HCT116 (cell line): ENCODE data around the gene DAPK2. TPM values are rescaled to one million over a fixed set of nuclear protein-coding genes. Genes with fewer than 3 reads are reported as not detected.

Experiments used
- ATAC-seq: fragments of 200-7000 bp; cut with Tn5 transposase; 2 replicates; pipeline ENCODE4 v1.9.1; 2020; ENCODE audit warnings: mild to moderate bottlenecking, moderate library complexity
- BruUV-seq: library from RNA; stranded (reverse); fragments of 400-500 nt; replicated peaks from 2 replicates; lab custom pipeline; 2021; lab: Mats Ljungman, UMichigan
- CTCF ChIA-PET: fragments of 300-600 bp; sonication (Branson Sonifier 250); formaldehyde crosslinking; loops from one replicate; lab custom pipeline; 2021; ENCODE audit warnings: antibody characterized with exemption; lab: Charles Lee
- POLR2A ChIA-PET: fragments of 300-600, 350-600 bp; sonication (Branson Sonifier 250); formaldehyde crosslinking; loops from one replicate; lab custom pipeline; 2021; ENCODE audit warnings: antibody characterized with exemption; lab: Charles Lee
- RAD21 ChIA-PET, 2 experiments: fragments of 300-600 bp; sonication (Branson Sonifier 250); formaldehyde crosslinking; loops; one replicate each; lab custom pipeline; 2023; ENCODE audit warnings: low total read pairs in 2 of 2; ENCODE audit not compliant: uncharacterized antibody in 2 of 2, unreplicated experiment in 2 of 2, low non-redundant PET in 1 of 2; lab: Charles Lee
- DNase-seq: peaks from one replicate; pipeline ENCODE4 v3.0.0-alpha.2; 2010; ENCODE audit warnings: low read depth, low spot score
- H2AFZ ChIP-seq: fragments of 200-600 bp; shearing (Covaris generic), sonication (generic); 2 replicates; pipeline ENCODE4 v1.6.1; 2017; ENCODE audit warnings: low read depth, mixed run types, mixed read lengths, antibody characterized with exemption, low read length; ENCODE audit not compliant: poor library complexity, severe bottlenecking
- H3K27ac ChIP-seq: 2 replicates; pipeline ENCODE4 v1.5.1; 2012; ENCODE audit warnings: low read depth, low read length
- H3K27me3 ChIP-seq: fragments of 200-600 bp; sonication (generic); 2 replicates; pipeline ENCODE4 v1.6.1; 2016; ENCODE audit warnings: mixed run types, low read length, mixed read lengths; ENCODE audit not compliant: insufficient read depth
- H3K36me3 ChIP-seq, 2 experiments: fragments of 200-500 bp in 1 of 2; fragments of 200-600 bp in 1 of 2; sonication (Bioruptor generic) in 1 of 2; sonication (generic) in 1 of 2; 2 replicates each; pipeline versions ENCODE4 v1.5.1 to v1.6.1; 2014 to 2016; ENCODE audit warnings: low read length in 2 of 2, inconsistent platforms in 1 of 2, mixed read lengths in 1 of 2, mixed run types in 1 of 2; ENCODE audit not compliant: insufficient read depth in 2 of 2, control insufficient read depth in 1 of 2
- H3K4me1 ChIP-seq, 2 experiments: fragments of 200-600 bp in 1 of 2; sonication (generic) in 1 of 2; 2 replicates each; pipeline versions ENCODE4 v1.5.1 to v1.6.1; 2012 to 2017; ENCODE audit warnings: low read length in 2 of 2, inconsistent platforms in 1 of 2, mild to moderate bottlenecking in 1 of 2, mixed read lengths in 1 of 2, mixed run types in 1 of 2, moderate library complexity in 1 of 2; ENCODE audit not compliant: insufficient read depth in 2 of 2, control insufficient read depth in 1 of 2
- H3K4me2 ChIP-seq: fragments of 200-600 bp; sonication (generic); 2 replicates; pipeline ENCODE4 v1.6.1; 2017; ENCODE audit warnings: mixed run types, low read length, mixed read lengths
- H3K4me3 ChIP-seq, 2 experiments: fragments of 200-600 bp in 1 of 2; sonication (generic) in 1 of 2; replicated peaks in 1 of 2; 2 replicates each; pipeline ENCODE4 v1.5.1; 2011 to 2016; ENCODE audit warnings: low read length in 2 of 2, control low read depth in 1 of 2, low read depth in 1 of 2, mild to moderate bottlenecking in 1 of 2, mixed read lengths in 1 of 2, mixed run types in 1 of 2
- H3K79me2 ChIP-seq: fragments of 200-600 bp; sonication (generic); 2 replicates; pipeline ENCODE4 v1.6.1; 2017; ENCODE audit warnings: mild to moderate bottlenecking, mixed run types, low read length, moderate library complexity, mixed read lengths; ENCODE audit not compliant: insufficient read depth
- H3K9ac ChIP-seq: fragments of 200-600 bp; sonication (generic); 2 replicates; pipeline ENCODE4 v1.6.1; 2016; ENCODE audit warnings: low read length, mixed read lengths
- H3K9me2 ChIP-seq: fragments of 200-600 bp; sonication (generic), shearing (Covaris generic); 2 replicates; pipeline ENCODE4 v1.6.1; 2017; ENCODE audit warnings: mixed run types, mild to moderate bottlenecking, moderate library complexity; ENCODE audit not compliant: insufficient read depth
- H3K9me3 ChIP-seq, 2 experiments: fragments of 200-500 bp in 1 of 2; fragments of 200-600 bp in 1 of 2; sonication (Bioruptor generic) in 1 of 2; sonication (generic) in 1 of 2; 2 replicates each; pipeline ENCODE4 v1.6.1; 2014 to 2017; ENCODE audit warnings: low read length in 2 of 2, mixed read lengths in 2 of 2, inconsistent platforms in 1 of 2, low read depth in 1 of 2, mild to moderate bottlenecking in 1 of 2, mixed run types in 1 of 2, moderate library complexity in 1 of 2; ENCODE audit not compliant: control insufficient read depth in 1 of 2, insufficient read depth in 1 of 2
- H4K20me1 ChIP-seq: fragments of 200-600 bp; sonication (generic), shearing (Covaris generic); 2 replicates; pipeline ENCODE4 v1.6.1; 2017; ENCODE audit warnings: mixed run types, mild to moderate bottlenecking, moderate library complexity; ENCODE audit not compliant: insufficient read depth
- ATF3 ChIP-seq: IDR thresholded peaks from 2 replicates; pipeline ENCODE4 v1.6.1; 2012
- CEBPB ChIP-seq: IDR thresholded peaks from 2 replicates; pipeline ENCODE4 v1.6.1; 2012; ENCODE audit warnings: low read depth
- EGR1 ChIP-seq: IDR thresholded peaks from 2 replicates; pipeline ENCODE4 v1.6.1; 2012; ENCODE audit warnings: low read depth
- ELF1 ChIP-seq: IDR thresholded peaks from 2 replicates; pipeline ENCODE4 v1.6.1; 2012; ENCODE audit warnings: low read depth, borderline replicate concordance
- EZH2 ChIP-seq: fragments of 200-600 bp; sonication (generic); IDR thresholded peaks from 2 replicates; pipeline ENCODE4 v1.6.1; 2017; ENCODE audit warnings: antibody characterized with exemption, mixed run types
- EZH2phosphoT487 ChIP-seq: fragments of 200-600 bp; IDR thresholded peaks from 2 replicates; pipeline ENCODE4 v1.6.1; 2018; ENCODE audit warnings: antibody characterized with exemption, borderline replicate concordance
- JUND ChIP-seq: IDR thresholded peaks from 2 replicates; pipeline ENCODE4 v1.6.1; 2012
- POLR2A ChIP-seq: IDR thresholded peaks from 2 replicates; pipeline ENCODE4 v1.7.0; 2011; ENCODE audit warnings: borderline replicate concordance; ENCODE audit not compliant: insufficient read depth, insufficient read length; ENCODE audit errors: extremely low read depth
- POLR2AphosphoS5 ChIP-seq: IDR thresholded peaks from 2 replicates; pipeline ENCODE4 v1.6.1; 2011; ENCODE audit warnings: mild to moderate bottlenecking, low read depth, low read length, moderate library complexity
- RAD21 ChIP-seq: IDR thresholded peaks from 2 replicates; pipeline ENCODE4 v1.6.1; 2012; ENCODE audit warnings: low read depth, mild to moderate bottlenecking
- SIN3A ChIP-seq: IDR thresholded peaks from 2 replicates; pipeline ENCODE4 v1.6.1; 2012; ENCODE audit warnings: low read depth
- SP1 ChIP-seq: IDR thresholded peaks from 2 replicates; pipeline ENCODE4 v1.6.1; 2012; ENCODE audit warnings: low read depth
- SRF ChIP-seq: IDR thresholded peaks from 2 replicates; pipeline ENCODE4 v1.6.1; 2012; ENCODE audit warnings: low read depth
- TCF7L2 ChIP-seq: IDR thresholded peaks from 2 replicates; pipeline ENCODE4 v1.7.0; 2011; ENCODE audit warnings: borderline replicate concordance, inconsistent platforms; ENCODE audit not compliant: insufficient read depth, insufficient read length; ENCODE audit errors: extremely low read depth
- ZBTB33 ChIP-seq: IDR thresholded peaks from 2 replicates; pipeline ENCODE4 v1.6.1; 2011; ENCODE audit warnings: mild to moderate bottlenecking, low read length, moderate library complexity; ENCODE audit not compliant: insufficient replicate concordance; ENCODE audit errors: extremely low read depth
- ZFX ChIP-seq: fragments of 450-650 bp; IDR thresholded peaks from 2 replicates; pipeline ENCODE4 v1.6.1; 2017
- ZNF274 ChIP-seq: fragments of 200-500 bp; sonication (Bioruptor generic); IDR thresholded peaks from 2 replicates; pipeline ENCODE4 v1.6.1; 2014; ENCODE audit warnings: mild to moderate bottlenecking, low read depth, low read length, inconsistent platforms
- intact Hi-C: fragments of 100-400 bp; cut with micrococcal nuclease; formaldehyde crosslinking; loops from 2 replicates; pipeline ENCODE4 v1.10.0; 2022
- total RNA-seq: library from RNA; stranded (reverse); gene quantifications from one replicate; pipeline ENCODE4 v1.2.1, GENCODE V29; 2021; ENCODE audit not compliant: unreplicated experiment
- TF ChIP-seq, protein P1 (sequence below), 3 experiments: fragments of 200-600 bp in 1 of 3; sonication (generic) in 1 of 3; IDR thresholded peaks in 2 of 3; conservative IDR thresholded peaks in 1 of 3; 2 replicates each; pipeline ENCODE4 v1.5.1; 2012 to 2017; ENCODE audit warnings: low read depth in 2 of 3, low read length in 2 of 3, antibody characterized with exemption in 1 of 3, borderline replicate concordance in 1 of 3, control low read depth in 1 of 3, mild to moderate bottlenecking in 1 of 3, mixed read lengths in 1 of 3, mixed run types in 1 of 3, moderate library complexity in 1 of 3; ENCODE audit not compliant: insufficient read depth in 1 of 3

Gene DAPK2
- total RNA-seq, 1 experiment from 2014 or later, result 4.8 TPM

DNA sequence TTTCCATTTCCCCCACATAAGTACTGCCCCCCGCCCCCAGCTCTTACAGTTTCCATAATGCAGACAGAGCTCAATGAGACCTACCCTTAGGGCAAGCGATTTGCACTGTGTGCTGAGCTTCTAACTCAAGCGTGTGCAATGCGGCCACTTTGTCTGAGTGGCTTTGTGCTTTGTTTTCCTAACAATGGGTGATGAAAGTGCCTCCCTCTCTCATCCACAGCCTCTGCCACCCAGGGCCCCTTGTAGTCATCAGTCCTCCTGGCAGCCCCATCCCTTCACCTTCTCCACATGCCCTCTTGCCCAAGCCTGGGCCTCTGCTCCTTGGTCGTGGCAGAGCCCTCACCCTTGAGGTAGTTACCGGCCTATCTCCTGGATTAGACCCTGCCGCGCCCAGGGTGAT, 17.2 kb downstream of the DAPK2 start:
- peaks cover 9 to 16% of the 10 kb centered on the region in 2 experiments for H3K4me1 ChIP-seq
- TF ChIP-seq SRF, result no peak
- TF ChIP-seq ATF3, result no peak
- TF ChIP-seq EZH2, result no peak
- no peak for TF ChIP-seq SP1
- no peak for TF ChIP-seq ZBTB33
- TF ChIP-seq POLR2AphosphoS5, result no peak
- TF ChIP-seq ZNF274, result no peak
- no peak for TF ChIP-seq RAD21
- TF ChIP-seq ELF1, result no peak
- no peak for TF ChIP-seq EGR1
- no peak for TF ChIP-seq CEBPB
- TF ChIP-seq, protein P1, sequence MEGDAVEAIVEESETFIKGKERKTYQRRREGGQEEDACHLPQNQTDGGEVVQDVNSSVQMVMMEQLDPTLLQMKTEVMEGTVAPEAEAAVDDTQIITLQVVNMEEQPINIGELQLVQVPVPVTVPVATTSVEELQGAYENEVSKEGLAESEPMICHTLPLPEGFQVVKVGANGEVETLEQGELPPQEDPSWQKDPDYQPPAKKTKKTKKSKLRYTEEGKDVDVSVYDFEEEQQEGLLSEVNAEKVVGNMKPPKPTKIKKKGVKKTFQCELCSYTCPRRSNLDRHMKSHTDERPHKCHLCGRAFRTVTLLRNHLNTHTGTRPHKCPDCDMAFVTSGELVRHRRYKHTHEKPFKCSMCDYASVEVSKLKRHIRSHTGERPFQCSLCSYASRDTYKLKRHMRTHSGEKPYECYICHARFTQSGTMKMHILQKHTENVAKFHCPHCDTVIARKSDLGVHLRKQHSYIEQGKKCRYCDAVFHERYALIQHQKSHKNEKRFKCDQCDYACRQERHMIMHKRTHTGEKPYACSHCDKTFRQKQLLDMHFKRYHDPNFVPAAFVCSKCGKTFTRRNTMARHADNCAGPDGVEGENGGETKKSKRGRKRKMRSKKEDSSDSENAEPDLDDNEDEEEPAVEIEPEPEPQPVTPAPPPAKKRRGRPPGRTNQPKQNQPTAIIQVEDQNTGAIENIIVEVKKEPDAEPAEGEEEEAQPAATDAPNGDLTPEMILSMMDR (IDR thresholded peaks at IDR 0.05 in 2 of 3, conservative IDR thresholded peaks at IDR 0.05 in 1 of 3; ENCODE audit: borderline replicate concordance in 1 of 3, insufficient read depth in 1 of 3, low read depth in 2 of 3, low read length in 2 of 3), result no peak
- TF ChIP-seq SIN3A, result no peak
- no peak for TF ChIP-seq ZFX
- no peak for TF ChIP-seq TCF7L2
- no peak for TF ChIP-seq POLR2A
- TF ChIP-seq JUND, result no peak
- no peak for TF ChIP-seq EZH2phosphoT487
- H3K9me3 ChIP-seq, result no peaks in the 10 kb centered on the region
- H3K4me3 ChIP-seq, result no peak overlapping the region
- H3K9ac ChIP-seq, result no peak overlapping the region
- POLR2A ChIA-PET, result interaction anchor here (0.7 kb wide), 1 partner anchor 8 kb away, joined by 5 read pairs; no protein-coding TSS in a partner anchor
- no peak overlapping the region for H2AFZ ChIP-seq
- H3K36me3 ChIP-seq, result no peaks in the 10 kb centered on the region
- no peak overlapping the region for H3K4me2 ChIP-seq
- H4K20me1 ChIP-seq, result no peaks in the 10 kb centered on the region
- no TSS peak for BruUV-seq
- no peak for DNase-seq
- no peaks in the 10 kb centered on the region for H3K79me2 ChIP-seq
- CTCF ChIA-PET, result interaction anchor here (1.7 kb wide), 1 partner anchor 18 kb away, joined by 5 read pairs; the partner anchor contains the start of gene DAPK2
- RAD21 ChIA-PET, result no interaction called here
- no peaks in the 10 kb centered on the region for H3K27me3 ChIP-seq
- intact Hi-C loops, result no loop called here
- H3K27ac ChIP-seq, result no peak overlapping the region
- ATAC-seq, result no peak
- no peaks in the 10 kb centered on the region for H3K9me2 ChIP-seq
